GM12865 (cell line): ENCODE data around the gene MED14.

ENCODE experiments used
- DNase-seq: peaks from one replicate; pipeline ENCODE4 v3.0.0; 2010; ENCODE audit warnings: low read depth
- H3K4me3 ChIP-seq: 2 replicates; pipeline ENCODE4 v1.5.1; 2011; ENCODE audit warnings: mild to moderate bottlenecking, low read depth, low read length, control low read depth
- TF ChIP-seq, protein P1 (sequence below): IDR thresholded peaks from 2 replicates; pipeline ENCODE4 v1.5.1; 2011; ENCODE audit warnings: low read length, control low read depth, low read depth, inconsistent platforms; ENCODE audit not compliant: insufficient read depth; ENCODE audit errors: missing control alignments

The MED14 gene

GRCh38 chrX:40652664-40653063 lies 82.7 kb downstream of the MED14 start:
- TF ChIP-seq, protein P1, sequence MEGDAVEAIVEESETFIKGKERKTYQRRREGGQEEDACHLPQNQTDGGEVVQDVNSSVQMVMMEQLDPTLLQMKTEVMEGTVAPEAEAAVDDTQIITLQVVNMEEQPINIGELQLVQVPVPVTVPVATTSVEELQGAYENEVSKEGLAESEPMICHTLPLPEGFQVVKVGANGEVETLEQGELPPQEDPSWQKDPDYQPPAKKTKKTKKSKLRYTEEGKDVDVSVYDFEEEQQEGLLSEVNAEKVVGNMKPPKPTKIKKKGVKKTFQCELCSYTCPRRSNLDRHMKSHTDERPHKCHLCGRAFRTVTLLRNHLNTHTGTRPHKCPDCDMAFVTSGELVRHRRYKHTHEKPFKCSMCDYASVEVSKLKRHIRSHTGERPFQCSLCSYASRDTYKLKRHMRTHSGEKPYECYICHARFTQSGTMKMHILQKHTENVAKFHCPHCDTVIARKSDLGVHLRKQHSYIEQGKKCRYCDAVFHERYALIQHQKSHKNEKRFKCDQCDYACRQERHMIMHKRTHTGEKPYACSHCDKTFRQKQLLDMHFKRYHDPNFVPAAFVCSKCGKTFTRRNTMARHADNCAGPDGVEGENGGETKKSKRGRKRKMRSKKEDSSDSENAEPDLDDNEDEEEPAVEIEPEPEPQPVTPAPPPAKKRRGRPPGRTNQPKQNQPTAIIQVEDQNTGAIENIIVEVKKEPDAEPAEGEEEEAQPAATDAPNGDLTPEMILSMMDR = no peak
- no peak for DNase-seq
- H3K4me3 ChIP-seq = no peak overlapping the region

- peak; percentile 75 for DNase-seq
- H3K4me3 ChIP-seq = no peak overlapping the region
- TF ChIP-seq, protein P1 = peak; percentile 44
These were observed 83.6 kb downstream of the MED14 start for GRCh38 chrX:40651620-40652223.

DNA sequence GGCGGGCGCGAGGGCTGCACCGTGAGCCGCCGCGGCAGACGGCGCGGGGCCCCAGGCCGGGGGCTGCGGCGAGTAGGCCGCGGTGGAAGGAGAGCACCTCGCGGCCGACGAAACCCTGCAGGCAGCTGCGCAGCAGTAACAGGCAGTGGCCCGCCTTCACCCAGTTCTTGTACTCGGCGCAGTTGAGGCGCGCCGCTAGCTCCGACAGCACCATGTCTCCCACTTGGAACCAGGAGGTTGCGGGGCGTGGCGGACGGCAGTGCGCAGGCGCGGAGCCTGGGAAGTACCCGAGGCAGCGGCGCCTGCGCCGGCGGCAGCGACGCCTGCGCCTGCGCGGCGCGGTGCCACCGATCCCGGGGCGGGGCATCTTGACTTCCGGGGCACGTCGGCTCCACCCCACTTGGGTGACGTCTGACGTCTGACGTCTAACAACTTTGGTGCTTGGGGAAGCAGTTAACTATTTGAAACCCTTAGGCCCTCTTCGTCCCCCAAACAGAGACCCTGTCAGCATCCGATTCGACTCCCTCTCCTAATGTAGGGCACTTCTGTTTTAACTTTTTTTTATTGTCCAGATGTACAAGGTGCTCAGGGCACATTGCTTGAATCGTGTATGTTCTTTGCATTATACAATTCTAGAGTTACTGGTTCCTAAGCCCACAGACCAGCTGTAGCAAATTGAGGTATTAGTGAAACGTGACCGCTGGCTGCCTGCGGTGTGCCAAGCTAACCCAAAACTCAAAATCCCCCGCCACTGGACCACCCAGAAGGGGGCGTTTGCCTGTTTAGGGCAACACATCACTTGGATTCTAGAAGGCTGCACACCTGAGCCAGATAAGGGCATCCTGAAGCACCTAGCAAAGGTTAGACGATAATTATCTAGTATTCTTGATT lies 87.8 kb downstream of the MED14 start, which contains the start of gene CXorf38:
TSS of gene CXorf38 (minus strand) at position 255 of the 891 bp plus-strand sequence. CDS start at position 214, 41 bp downstream.
- TF ChIP-seq, protein P1 = no peak
- DNase-seq = peak; percentile 92
- peak within 1 kb of the TSS; percentile 55 for H3K4me3 ChIP-seq

DNA sequence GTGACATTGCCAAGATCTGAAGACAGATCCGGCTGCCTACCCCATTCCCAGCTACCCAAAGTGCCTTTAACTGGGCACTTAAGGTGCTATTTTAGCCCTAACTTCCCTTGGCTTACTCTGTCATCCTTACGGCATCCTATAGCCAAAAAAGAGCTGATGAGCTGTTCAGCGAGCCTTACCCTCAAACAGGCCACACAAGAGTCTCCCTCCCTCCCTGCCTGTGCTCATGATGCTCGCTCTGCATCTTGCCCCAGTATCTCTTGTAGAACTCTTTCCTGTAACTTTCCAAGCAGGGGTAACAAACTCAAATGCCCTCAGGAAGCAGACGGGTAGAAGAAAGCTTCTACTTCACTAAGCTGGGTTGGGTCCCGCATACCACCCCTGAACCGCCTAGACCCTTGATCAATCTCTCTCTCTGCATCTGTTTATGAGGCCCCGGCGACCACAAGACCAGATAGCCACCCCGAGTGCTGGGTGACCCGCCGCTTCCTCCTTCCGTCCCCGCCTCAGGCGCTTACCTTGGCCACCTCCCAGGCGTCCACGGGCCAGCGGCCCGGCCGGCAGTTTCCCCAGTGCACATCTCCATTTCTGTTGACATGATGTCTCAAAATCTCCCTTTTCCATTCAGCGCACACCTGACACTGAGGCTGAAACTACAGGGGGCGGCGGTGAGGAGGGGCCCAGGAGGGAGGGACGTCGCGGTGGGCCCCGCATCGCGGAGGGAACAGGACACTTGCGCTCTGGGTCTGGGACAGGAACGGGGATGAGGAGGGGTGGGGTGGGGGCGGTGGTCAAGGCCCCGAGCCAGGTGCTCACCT lies 88.6 kb downstream of the MED14 start:
- TF ChIP-seq, protein P1 = no peak
- H3K4me3 ChIP-seq = peak overlapping the region; percentile 55
- DNase-seq = peak; percentile 51

GRCh38 chrX:40644821-40645358 lies 90.5 kb downstream of the MED14 start:
- peak overlapping the region; percentile 69 for H3K4me3 ChIP-seq
- TF ChIP-seq, protein P1 = no peak
- peak; percentile 64 for DNase-seq

DNA sequence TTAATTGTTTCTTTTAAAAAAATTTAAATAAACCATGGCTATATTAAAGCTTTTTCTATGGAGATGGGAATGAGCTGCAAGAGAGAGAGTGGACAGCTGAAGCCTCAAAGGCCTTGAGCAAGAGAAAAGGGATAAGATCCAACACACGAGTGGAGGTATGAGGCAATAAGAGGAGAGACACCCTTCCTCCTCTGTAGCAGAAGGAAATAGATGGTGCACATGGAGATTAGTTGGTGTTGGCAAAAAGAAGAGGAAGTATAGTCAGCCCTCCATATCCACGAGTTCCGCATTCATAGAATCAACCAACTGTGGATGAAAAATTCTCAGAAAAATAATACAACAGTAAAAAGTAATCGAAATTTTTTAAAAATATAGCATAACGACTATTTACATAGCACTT lies 91.2 kb downstream of the MED14 start:
- no peak for DNase-seq
- TF ChIP-seq, protein P1 = no peak
- H3K4me3 ChIP-seq = peak overlapping the region; percentile 69
